ENCODE measurements around the gene EFNA2. TPM values are rescaled to one million over a fixed set of nuclear protein-coding genes. Genes with fewer than 3 reads are reported as not detected.
A peak's percentile ranks its signal among the peaks of the same experiment; 100 is the strongest.

Gene EFNA2
- total and polyA plus RNA-seq, 2 experiments from 2014 or later: 0.34 to 13.0 TPM

DNA sequence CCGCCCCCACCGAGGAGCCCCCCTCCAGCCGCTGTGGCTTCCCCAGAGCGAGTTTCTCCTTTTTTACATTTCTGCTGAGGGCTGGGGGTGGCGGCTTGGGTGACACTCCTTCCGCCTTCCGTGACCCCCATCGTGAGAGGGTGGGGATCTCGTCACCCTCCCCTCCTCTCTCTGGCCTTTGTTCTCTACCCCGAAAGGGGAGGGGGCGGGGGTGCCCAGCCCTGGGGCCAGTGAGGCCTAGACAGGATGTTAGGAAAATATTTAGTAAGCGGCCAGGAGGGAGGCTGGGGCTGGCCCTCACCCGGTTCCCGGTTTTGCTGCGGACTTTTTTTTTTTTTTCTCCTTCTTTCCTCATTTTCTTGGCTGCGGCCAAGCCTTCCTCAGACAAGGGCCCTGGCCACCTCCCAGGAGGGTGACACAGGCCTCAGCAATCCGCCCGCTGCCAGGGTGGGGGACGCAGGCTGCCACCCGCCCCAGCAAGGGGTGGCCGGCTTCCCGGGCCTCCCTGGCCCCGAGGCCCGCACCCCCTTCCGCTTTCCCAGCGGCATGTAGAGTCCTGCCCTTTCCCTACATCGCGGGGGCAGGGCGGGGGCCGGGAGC is 33.4 kb upstream of the EFNA2 start:
- Histone ChIP-seq H3K9me3 (ENCODE audit: low read depth) (no peaks in the 10 kb centered on the region), H3K36me3 (peaks cover 35% of the 10 kb centered on the region), H3K4me1 (ENCODE audit: low read depth) (peaks cover 11% of the 10 kb centered on the region), H3K27me3 (no peaks in the 10 kb centered on the region), H3K27ac (peak overlapping the region; percentile 91), H3K4me3 (peak overlapping the region; percentile 92)
- TF ChIP-seq, protein P1, sequence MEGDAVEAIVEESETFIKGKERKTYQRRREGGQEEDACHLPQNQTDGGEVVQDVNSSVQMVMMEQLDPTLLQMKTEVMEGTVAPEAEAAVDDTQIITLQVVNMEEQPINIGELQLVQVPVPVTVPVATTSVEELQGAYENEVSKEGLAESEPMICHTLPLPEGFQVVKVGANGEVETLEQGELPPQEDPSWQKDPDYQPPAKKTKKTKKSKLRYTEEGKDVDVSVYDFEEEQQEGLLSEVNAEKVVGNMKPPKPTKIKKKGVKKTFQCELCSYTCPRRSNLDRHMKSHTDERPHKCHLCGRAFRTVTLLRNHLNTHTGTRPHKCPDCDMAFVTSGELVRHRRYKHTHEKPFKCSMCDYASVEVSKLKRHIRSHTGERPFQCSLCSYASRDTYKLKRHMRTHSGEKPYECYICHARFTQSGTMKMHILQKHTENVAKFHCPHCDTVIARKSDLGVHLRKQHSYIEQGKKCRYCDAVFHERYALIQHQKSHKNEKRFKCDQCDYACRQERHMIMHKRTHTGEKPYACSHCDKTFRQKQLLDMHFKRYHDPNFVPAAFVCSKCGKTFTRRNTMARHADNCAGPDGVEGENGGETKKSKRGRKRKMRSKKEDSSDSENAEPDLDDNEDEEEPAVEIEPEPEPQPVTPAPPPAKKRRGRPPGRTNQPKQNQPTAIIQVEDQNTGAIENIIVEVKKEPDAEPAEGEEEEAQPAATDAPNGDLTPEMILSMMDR (IDR thresholded peaks at IDR 0.05; ENCODE audit: low read depth, low read length): no peak
- DNase-seq (ENCODE audit: low read depth in 1 of 2, low spot score in 1 of 2): peak in 1 of 2 donors; percentile 99

DNA sequence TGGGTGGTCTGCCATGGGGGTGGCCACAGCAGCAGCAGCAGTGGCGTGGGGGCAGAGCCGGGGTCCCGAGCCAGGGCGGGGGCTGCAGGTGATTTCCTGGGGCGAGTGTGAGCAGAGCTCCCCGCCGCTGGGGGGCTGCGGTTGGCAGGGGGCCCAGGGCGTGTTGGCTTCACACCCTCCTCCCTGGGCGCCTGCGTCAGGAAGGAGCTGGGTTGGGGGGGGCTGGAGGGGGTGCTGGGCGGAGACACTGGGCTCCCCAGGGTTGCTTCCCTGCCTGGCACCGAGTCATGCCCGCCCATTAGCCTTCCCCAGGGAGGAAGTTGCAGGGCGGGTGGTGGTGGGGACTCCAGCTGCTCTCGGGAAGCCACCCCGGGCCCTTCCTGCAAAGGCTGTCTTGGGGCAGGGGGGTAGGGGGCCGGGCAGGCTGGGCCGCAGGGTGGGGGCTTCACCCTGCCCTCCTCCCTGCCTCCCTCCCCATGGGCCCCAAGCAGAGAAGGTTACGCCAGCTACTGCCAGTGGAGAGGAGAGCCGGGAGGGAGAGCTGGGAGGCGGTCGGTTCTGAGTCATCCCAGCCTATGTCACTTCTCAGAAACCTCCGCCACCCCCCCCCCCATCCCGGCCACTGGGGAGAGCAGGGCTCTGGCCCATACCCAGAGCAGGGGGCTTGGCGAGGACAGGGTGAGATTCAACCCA is 32.7 kb upstream of the EFNA2 start:
- Histone ChIP-seq H3K36me3 (peaks cover 41% of the 10 kb centered on the region), H3K9me3 (ENCODE audit: low read depth) (no peaks in the 10 kb centered on the region), H3K4me3 (peak overlapping the region; percentile 92), H3K27me3 (no peaks in the 10 kb centered on the region), H3K4me1 (ENCODE audit: low read depth) (peaks cover 11% of the 10 kb centered on the region), H3K27ac (peak overlapping the region; percentile 91)
- TF ChIP-seq, protein P1 (IDR thresholded peaks at IDR 0.05; ENCODE audit: low read depth, low read length): no peak
- peak in 1 of 2 donors; percentile 99 for DNase-seq (ENCODE audit: low read depth in 1 of 2, low spot score in 1 of 2)

GRCh38 chr19:1253514-1254080 is 32.1 kb upstream of the EFNA2 start:
- Histone ChIP-seq H3K36me3 (peaks cover 44% of the 10 kb centered on the region), H3K4me3 (no peak overlapping the region), H3K4me1 (ENCODE audit: low read depth) (peaks cover 11% of the 10 kb centered on the region), H3K9me3 (ENCODE audit: low read depth) (no peaks in the 10 kb centered on the region), H3K27me3 (no peaks in the 10 kb centered on the region), H3K27ac (peak overlapping the region; percentile 91)
- TF ChIP-seq, protein P1 (IDR thresholded peaks at IDR 0.05; ENCODE audit: low read depth, low read length): no peak
- no peak for DNase-seq (ENCODE audit: low read depth in 1 of 2, low spot score in 1 of 2)

- no peak for DNase-seq (ENCODE audit: low read depth in 1 of 2, low spot score in 1 of 2)
- Histone ChIP-seq H3K4me3 (no peak overlapping the region), H3K4me1 (ENCODE audit: low read depth) (peaks cover 11% of the 10 kb centered on the region), H3K36me3 (peaks cover 44% of the 10 kb centered on the region), H3K9me3 (ENCODE audit: low read depth) (no peaks in the 10 kb centered on the region), H3K27me3 (no peaks in the 10 kb centered on the region), H3K27ac (peak overlapping the region; percentile 91)
- TF ChIP-seq, protein P1 (IDR thresholded peaks at IDR 0.05; ENCODE audit: low read depth, low read length): no peak
Measured at GRCh38 chr19:1254081-1254527, 31.6 kb upstream of the EFNA2 start.

DNA sequence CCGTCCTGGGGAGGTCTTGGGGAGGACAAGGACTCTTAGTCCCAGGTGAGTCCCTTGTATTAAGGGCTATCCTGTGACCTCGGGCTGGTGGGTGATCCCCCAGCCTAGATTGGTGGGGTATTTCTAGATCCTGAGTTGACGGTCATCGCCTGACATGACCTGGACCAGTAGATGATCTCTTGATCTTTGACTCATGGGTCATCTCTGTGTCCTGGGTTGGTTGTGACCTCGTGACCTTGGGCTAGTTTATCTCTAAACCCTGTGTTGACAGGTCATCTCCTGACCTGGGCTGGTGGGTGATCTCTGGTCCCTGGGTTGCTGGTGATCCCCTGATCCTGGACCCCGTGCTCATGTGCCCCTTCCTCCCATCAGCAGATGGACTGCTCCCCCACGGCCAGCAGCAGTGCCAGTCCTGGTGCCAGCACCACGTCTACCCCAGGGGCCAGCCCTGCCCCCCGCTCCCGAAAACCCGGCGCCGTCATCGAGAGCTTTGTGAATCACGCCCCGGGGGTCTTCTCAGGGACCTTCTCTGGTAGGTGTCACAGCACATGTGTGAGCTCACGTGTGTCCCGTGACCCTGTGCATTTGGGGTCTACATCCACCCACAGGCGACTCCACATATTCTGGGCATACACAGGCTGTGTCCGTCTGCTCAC is 31.0 kb upstream of the EFNA2 start:
- Histone ChIP-seq H3K36me3 (peaks cover 44% of the 10 kb centered on the region), H3K4me3 (no peak overlapping the region), H3K4me1 (ENCODE audit: low read depth) (peaks cover 11% of the 10 kb centered on the region), H3K9me3 (ENCODE audit: low read depth) (no peaks in the 10 kb centered on the region), H3K27me3 (no peaks in the 10 kb centered on the region), H3K27ac (peak overlapping the region; percentile 28)
- TF ChIP-seq, protein P1 (IDR thresholded peaks at IDR 0.05; ENCODE audit: low read depth, low read length): no peak
- DNase-seq (ENCODE audit: low read depth in 1 of 2, low spot score in 1 of 2): no peak
